Measurements from ENCODE around the gene SNX32. TPM values are rescaled to one million over a fixed set of nuclear protein-coding genes. Genes with fewer than 3 reads are reported as not detected.
"Not testable (repeated sequence)": the region's sequence is repeated elsewhere in the genome, so short reads cannot be mapped to it uniquely, and the experiment has no call there.

Gene SNX32
- total RNA-seq, 1 experiment from 2014 or later: not detected

DNA sequence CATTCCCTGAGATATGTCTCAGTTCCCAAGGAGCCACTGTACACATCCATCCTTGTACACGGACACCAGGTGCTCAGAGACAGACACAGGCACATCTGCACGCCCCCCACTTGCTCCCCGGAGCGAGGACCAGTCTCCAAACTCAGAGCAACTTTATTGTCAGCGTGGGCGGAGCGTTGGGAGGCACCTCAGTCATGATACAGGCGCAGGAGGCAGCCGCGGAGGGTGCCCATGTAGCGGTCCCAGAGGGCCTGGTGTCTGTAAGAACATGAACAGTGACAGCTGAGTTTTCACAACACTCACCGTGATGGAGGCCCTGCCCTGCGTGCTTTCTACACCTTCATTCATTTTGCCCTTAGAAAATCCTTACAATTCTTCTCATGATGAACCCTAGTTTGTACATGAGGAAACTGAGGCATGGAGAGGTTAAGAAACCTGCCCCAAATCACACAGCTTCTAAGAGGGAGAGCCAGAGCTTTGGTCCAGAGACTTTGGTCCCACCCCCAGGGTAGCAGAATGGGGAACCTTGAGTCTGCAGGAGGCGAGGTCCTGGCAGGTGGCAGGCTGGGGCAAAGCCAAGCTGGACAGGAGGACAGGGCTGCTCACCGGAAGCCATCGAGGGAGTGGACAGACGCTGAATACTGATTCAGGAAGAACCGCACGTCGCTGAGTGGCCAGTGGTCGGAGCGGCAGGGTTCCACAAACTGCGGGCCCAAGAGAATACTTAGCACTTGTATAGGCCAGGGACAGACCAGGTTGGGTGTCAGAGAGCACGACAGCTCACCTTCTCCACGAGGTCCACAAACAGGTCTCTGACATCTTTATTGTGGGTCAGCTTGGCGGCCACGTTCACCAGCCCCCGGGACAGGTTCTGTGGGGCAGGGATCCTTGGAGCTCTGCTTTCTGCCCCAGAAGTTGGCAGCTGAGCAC is 50.3 kb downstream of the SNX32 start:
- no peak for DNase-seq (ENCODE audit: low spot score)

DNA sequence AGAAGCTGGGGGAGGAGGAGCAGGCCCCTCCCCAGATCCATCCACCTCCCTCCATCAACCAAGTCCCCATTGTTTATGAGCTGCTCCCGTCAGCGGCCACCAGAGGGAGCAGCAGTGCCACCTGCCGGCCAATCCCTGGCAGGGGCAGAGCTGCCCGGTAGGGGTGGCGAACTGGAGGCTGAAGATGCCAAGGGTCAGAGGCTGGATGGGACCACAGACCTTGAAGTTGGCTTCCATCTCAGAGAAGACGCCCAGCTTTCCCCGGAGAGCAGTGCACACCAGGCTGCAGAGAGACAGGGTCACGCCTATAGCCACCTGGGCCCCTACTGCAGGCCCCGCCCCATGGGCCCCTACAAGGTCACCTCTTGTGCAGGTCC is 50.9 kb downstream of the SNX32 start:
- peak; percentile 61 for DNase-seq (ENCODE audit: low spot score)

DNA sequence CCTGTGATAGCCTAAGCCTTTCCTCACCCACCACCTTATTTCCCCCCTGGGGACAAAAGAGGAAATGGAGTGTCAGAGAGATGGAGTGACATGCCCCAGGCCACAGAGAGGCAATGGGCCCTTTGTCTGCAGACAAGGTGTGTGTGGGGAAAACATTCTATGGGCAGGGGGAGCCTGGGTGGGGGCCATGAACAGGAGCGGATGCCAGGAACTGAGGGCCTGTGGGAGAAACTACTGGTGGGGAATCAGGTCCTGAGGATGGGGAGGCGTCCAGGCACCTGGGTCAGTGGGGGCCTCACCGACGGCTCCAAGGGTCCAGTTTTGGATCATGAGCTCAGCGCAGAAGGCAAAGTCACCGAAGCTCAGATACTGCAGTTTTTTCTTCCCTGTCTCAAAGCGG is 51.5 kb downstream of the SNX32 start:
- DNase-seq (ENCODE audit: low spot score): no peak

DNA sequence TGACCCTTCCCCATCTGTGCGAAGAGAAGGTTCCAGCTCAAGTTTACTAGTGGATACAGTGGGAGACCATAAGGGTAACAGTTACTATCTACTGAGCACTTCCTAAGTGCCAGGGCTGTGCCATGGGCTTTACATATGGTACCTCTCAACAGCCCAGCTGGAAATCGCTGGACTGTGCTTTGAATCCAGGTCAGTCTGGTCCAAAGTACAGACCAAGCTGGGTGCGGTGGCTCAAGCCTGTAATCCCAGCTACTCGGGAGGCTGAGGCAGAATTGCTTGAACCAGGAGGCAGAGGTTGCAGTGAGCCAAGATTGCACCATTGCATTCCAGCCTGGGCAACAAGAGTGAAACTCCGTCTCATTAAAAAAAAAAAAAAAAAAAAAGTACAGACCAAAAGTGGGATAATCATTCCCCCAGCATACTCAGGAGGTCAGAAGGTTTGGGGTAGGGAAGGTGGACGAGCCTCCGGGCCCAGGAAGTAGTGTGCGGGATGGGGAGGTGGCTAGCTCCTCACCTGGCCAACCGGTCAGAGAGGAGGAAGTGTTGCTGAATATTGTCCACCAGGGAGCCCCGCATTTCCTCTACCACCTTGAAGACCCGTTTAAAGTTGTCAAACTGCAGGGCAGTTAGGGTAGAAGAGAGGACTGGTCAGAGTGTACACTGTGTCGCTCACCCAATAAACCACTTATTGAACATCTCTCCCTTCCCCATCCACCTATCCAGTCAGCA is 52.2 kb downstream of the SNX32 start:
- no peak for DNase-seq (ENCODE audit: low spot score)

DNA sequence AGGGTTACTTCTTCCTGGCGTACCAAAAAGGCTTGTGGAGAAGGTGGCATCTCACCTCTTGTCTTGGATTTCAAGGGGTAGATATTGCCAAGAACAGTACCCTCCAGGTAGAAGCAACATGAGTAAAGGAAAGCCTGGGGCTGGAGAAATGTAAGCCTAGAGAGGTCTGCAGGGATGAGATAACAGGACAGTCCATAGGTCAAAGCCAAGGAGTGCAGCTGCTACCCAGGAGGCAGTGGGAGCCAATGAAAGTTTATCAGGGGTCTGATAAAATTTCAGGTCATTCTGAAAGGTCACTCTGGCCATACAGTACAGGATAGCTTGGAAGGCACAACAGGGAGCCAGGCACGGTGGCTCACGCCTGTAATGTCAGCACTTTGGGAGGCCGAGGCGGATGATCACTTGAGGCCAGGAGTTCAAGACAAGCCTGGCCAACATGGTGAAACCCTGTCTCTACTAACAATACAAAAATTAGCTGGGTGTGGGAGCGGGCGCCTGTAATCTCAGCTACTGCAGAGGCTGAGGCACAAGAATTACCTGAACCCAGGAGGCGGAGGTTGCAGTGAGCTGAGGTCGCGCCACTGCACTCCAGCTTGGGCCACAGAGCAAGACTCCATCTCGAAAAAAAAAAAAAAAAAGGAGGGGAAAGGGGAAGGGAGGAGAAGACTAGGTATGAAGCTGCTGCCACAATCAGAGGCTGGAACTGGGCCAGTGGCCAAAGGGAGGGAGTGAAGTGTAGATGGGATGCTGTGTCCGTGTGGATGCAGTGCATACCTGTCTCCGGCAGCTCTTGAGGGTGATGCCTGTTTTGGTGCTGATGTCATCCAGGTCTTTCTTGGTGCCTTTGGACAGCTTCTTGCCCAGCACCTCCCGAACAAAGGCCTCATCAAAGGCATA is 53.3 kb downstream of the SNX32 start:
- DNase-seq (ENCODE audit: low spot score): no peak

DNA sequence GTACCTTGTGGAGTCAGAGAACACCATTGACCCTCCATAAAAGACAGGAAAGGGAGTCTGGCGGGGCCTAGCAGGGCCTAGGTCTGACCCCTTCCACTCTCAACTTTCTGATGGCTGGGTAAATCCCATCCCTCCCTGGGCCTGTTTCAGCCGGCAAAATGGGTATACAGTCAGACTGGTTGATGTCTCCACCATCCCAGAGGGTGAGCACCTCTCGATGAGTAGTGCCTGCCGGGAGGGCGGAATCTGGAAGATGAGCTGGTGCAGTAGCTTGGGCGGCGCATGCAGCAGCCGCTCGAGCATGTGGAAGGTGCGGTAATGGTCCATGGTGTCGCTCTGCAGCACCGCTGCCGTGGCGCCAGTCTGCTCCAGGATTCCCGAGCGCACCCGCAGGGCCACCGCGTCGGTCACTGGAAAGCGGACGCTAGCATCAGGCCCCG is 54.0 kb downstream of the SNX32 start:
- DNase-seq (ENCODE audit: low spot score): no peak

DNA sequence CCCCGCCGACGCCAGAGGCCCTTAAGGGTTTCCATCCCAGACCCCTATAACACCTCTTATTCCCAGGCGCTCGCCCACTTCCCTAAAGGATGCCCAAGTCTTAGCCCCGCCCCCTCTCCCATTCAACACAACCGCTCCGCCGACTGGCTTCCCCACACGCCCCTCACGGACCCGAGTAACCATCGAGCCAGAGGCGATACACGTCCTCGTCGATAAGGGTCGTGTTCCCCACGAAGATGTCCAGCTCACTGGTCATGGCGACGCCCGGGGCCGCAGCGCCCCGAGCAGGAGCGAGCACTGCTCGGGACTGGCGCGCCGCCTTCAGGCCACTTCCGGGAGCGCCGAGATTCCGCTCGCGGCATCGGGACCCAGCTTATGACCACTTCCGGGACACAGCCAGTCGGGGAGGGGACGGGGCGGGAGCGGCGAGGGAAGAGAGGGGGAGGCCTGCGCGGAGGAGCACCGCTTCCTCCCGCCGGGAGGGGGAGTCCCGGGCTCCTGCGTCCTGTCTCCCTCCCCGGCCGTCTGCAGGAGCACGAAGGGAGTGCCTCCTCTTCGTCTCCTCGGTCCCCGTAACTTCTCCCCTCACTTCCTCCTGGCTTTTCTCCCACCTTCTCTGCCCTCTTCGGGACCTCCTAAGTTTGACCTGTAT is 54.5 kb downstream of the SNX32 start, which contains the start of gene FIBP:
Gene FIBP (minus strand): TSS at position 309 of the 652 bp plus-strand sequence. CDS start 53 bp downstream, at position 256.
- peak; percentile 95 for DNase-seq (ENCODE audit: low spot score)

DNA sequence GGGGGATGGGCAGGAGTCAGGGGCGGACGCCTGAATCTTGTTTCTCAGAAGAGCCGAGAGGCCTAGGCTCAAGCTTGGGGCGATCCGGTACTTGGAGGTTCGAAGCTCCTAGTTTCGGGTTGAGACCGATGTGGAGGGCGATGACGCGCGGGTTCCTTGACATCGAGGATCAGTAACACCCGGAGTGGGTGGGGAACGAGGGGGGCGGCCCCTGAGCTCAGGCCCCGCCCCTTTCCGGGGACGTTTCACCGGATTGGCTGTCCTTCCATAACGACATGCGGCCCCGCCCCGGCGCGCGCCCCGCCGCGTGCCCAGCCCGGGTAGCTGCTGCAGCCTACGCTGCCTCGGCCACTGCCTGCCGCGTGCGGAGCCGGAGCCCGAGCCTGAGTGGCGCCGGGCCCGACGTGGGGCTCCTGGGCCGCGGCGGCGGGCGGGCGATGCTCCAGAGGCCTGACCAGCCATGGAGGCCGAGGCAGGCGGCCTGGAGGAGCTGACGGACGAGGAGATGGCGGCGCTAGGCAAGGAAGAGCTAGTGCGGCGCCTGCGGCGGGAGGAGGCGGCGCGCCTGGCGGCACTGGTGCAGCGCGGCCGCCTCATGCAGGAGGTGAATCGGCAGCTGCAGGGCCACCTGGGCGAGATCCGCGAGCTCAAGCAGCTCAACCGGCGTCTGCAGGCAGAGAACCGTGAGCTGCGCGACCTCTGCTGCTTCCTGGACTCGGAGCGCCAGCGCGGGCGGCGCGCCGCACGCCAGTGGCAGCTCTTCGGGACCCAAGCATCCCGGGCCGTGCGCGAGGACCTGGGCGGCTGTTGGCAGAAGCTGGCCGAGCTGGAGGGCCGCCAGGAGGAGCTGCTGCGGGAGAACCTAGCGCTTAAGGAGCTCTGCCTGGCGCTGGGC is 56.8 kb downstream of the SNX32 start, which contains the start of gene CCDC85B:
Gene CCDC85B (plus strand): TSS at position 350 of the 895 bp plus-strand sequence. CDS start 111 bp downstream, at position 461.
- peak; percentile 90 for DNase-seq (ENCODE audit: low spot score)

DNA sequence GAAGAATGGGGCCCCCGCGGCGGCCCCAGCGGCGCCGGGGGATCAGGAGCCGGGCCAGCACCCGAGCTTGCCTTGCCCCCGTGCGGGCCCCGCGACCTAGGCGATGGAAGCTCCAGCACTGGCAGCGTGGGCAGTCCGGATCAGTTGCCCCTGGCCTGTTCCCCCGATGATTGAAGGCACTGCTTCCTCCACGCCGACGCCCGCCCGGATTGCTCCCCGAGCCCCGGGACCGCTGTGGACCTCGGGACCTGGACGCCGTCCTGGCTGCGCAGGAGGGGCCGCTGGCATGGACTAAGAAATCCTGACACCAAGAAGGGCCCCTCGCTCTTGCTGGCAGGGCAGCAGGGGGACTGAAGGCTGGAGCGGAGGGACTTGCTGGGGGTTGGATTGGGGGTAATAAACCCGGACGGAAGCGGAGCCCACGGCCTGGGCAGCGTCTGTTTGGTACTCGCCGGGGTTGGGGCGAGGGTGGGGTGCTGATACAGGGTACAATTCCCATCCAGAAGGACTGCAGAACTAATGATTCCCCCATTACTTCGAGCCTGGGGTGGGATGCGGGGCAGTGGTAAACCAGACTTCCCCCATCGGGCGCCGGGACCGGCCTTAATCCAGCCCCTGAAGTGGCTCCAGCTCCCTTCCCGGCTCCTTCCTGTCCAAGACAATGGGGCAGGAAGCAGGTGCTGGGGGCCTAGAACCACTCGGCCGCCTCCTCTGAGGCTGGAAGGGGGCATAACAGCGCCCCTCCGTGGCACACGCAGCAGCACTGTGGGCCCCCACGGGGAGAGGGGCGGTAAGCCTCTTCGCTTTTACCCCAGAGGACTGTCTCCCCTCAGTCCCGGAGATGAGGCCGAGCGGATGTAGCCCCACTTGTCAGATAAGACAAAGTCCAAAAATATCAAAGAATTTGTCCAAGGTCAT is 57.7 kb downstream of the SNX32 start:
- DNase-seq (ENCODE audit: low spot score): no peak

DNA sequence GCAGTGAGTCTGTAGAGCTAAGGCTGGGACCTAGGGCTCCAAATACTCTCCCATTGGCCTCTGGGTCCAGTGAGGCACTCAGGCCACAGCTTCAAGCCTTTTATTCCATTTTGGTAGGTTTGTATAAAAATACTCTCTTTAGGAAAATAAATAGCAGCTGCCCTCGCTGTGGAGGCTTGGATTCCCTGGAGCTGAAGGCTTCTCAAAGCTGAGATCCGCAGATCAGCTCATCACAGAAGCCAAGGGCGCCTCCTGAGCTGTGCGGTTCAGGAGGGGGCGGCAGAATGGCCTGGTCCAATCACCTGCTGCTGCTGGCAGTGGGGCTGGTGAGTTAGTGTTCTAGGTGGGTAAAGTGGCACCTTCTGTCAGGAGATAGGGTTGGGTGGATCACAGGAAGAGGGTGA is 58.4 kb downstream of the SNX32 start:
- not testable (repeated sequence) for DNase-seq (ENCODE audit: low spot score)

DNA sequence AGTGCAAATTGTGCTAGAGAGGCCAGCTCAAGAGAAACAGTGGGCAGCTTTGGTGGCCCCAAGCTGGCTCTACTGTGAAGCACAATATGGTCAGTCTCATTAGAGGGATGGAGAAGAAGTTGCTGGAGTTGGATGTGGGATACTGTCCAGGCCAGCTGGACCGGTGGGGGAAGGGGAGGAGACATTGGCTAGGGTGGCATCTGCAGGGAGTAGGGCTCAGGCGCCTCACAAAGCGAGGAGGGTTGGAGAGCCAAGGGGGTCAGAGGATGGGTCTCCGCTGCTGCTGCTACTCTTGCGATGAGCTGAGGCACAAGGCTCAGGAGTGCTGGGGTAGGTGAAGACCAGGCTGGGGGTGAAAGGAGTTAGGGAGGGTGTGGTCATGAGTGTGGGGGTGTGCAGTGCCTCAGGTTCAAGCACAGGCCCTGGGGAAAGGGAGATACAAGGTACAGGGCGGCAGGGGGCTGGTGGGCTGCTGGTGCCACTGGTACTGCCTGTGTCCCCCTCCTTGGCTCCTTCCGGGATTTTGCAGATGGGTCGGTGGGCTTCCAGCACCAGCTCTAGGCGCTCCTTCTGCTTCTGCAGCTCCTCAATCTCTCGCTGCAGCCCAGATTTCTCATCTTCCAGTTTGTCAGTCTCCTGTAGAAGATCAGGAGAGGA is 59.0 kb downstream of the SNX32 start:
- no peak for DNase-seq (ENCODE audit: low spot score)

DNA sequence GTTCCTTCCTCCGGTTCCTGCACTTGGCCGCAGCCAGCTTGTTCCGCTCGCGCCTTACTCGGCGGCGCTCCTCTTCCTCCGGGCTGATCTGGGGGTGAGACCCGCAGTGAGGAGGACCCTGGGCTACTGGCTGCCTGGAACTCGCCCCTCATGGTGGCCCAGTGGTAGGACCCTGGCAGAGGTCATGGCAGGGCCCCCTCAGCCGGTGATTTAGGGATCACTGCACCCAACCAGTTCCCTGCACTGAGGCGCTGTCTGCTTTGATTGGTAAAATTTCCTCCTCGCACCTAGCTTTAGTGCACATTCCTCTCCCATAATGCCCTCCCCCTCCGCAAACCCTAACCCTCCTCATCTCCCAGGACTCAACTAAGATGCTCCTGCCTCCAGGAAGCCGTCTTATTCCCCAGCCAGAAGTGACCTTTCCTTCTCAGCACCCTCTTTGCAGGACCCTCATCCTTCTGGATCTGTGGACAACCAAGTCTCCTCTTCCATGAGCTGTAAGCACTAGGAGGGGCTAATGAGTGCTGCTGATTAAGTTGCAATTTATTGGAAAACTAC is 60.4 kb downstream of the SNX32 start:
- DNase-seq (ENCODE audit: low spot score): no peak

DNA sequence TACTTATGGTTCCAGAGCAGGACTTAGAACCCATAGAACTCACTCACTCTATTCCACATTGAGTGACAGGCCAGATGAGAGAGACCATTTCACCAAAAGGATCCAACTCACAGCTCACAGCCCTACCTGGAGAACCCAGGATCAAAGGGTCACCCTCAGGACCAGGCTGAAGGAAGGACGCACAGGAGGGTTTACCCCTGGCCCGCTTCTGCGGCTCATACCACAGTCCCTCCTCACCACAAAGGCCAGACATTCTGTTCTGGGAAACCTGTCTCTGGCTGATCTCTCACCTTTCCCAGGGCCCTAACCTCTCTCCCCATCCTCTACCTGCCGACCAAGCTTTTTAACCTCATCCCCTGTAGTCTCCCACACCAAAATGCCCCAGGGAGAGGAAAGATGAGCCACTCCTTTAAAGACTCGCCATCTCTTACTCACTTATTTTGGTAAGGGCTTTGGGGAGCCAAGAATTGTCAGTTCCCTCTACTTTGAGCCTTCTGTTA is 61.8 kb downstream of the SNX32 start:
- no peak for DNase-seq (ENCODE audit: low spot score)

DNA sequence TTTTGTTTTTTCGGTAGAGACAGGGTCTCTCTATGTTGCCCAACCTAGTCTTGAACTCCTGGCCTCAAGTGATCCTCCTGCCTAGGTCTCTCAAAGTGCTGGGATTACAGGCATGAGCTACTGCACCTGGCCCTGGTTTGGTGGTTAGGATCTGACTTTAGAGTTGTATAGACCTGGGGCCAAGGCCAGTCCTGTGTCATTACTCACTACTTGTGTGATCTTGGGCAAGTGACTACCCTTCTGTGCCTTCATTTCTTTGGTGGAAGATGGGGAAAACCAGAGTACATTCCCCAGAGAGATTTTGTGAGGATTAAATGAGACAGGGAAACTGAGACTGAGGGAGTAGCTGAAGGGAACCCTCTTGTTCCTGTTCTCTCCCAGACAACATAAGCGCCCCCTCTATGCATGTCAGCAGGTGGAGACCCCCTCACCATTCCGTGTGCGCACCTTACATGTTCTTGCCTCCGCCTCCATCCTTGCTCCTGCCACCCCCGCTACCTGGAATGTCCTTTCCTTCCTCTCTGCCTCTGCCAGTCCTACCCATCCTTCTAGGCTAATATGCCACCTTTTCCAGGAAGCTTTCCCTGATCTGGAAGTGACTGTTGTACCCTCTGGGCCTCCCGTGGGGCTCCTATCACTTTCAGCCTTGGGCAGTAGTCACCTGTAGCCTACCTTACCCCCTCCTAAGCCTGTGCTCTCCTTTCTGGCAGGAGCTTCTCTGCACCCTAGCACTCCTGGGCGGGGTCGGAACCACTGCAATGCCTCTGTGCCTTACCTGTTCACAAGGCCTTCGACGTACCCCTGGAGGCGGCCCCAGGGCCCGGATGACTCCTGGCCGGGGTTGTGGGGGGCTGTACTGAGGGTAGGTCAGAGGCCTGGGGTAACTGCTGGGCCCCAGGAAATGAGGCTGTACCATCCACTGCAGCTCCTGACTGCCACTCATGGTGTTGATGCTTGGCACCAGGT is 62.6 kb downstream of the SNX32 start:
- no peak for DNase-seq (ENCODE audit: low spot score)

DNA sequence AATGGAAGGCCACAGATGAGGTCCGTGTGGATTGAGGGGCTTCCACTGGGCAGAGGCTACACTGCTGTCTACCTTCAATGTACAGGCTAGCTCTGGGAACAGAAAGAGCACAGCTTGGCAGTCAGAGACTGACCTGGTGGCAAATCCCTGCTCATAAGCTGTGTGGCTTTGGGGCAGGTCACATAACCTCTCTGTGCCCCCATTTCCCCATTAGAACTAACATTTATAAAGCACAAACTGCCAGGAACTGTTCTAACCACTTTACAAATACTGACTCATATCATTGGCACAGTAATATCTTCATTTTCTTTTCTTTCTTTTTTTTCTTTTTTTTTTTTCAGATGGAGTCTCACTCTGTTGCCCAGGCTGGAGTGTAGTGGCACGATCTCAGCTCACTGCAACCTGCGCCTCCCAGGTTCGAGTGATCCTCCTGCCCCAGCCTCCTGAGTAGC is 63.3 kb downstream of the SNX32 start:
- DNase-seq (ENCODE audit: low spot score): no peak

DNA sequence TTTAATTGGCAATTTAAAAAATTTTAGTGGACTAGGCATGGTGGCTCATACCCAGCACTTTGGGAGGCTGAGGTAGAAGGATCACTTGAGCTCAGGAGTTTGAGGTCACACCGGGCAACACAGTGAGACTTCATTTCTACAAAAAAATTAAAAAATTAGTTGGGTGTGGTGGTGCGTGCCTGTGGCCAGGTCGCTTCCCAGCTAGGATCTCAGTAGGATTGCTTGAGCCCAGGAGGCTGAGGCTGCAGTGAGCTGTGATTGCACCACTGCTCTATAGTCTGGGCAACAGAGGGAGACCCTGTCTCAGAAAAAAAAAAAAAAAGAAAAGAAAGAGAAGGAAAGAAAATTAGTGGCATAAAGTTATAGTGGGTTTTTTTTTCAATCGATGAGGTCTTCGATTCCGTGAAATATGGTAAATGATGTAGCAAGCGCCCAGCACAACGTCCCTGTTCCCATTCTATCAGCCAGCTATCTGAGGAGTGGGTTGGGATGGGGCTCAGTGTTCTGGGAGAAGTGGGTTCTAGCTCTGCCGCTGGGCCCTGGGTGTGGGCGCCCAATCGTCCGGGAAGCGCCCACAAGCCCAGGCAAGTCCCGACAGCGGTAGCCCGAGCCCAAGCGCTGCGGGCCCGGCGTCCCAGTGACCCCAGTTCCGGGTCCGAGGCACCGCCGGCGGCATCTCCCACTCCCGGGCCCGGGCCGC is 65.0 kb downstream of the SNX32 start:
- no peak for DNase-seq (ENCODE audit: low spot score)
